ENCODE data around the gene MAGI3. TPM values are rescaled to one million over a fixed set of nuclear protein-coding genes. Genes with fewer than 3 reads are reported as not detected.

MAGI3 gene
- total and polyA plus RNA-seq, 7 donors: 11.4 to 22.5 (median 18.9) TPM

DNA sequence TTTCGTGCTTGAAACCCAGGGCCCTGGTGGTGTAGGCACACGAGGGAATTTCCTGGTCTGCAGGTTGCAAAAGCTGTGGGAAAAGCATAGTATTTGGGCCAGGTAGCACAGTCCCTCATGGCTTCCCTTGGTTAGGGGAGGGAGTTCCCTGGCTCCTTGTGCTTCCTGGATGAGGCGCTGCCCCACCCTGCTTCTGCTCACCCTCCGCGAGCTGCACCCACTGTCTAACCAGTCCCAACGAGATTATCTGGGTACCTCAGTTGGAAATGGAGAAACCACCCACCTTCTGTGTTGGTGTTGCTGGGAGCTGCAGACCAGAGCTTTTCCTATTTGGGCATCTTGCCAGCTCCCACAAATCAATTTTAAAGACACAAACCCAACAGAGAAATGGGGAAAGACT, 186.0 kb downstream of the MAGI3 start:
- 88 to 90% methylated on average over 6 of the region's 6 CpGs for WGBS, 2 donors
- Histone ChIP-seq H3K27me3 (no peaks in the 10 kb centered on the region), H3K9me3 (no peaks in the 10 kb centered on the region), H3K4me3 (no peak overlapping the region), H3K4me1 (peaks cover 0 to 4% (median 0%) of the 10 kb centered on the region in 4 donors), H3K36me3 (no peaks in the 10 kb centered on the region), H3K27ac (no peak overlapping the region)
- intact Hi-C loops (cut with DNase I): no loop called here
- no peak for TF ChIP-seq POLR2A (IDR thresholded peaks at IDR 0.05)
- no peak for TF ChIP-seq POLR2AphosphoS5 (IDR thresholded peaks at IDR 0.05)
- TF ChIP-seq EP300 (IDR thresholded peaks at IDR 0.05): no peak
- no peak for TF ChIP-seq CTCF (IDR thresholded peaks at IDR 0.05)
- DNase-seq: no peak

DNA sequence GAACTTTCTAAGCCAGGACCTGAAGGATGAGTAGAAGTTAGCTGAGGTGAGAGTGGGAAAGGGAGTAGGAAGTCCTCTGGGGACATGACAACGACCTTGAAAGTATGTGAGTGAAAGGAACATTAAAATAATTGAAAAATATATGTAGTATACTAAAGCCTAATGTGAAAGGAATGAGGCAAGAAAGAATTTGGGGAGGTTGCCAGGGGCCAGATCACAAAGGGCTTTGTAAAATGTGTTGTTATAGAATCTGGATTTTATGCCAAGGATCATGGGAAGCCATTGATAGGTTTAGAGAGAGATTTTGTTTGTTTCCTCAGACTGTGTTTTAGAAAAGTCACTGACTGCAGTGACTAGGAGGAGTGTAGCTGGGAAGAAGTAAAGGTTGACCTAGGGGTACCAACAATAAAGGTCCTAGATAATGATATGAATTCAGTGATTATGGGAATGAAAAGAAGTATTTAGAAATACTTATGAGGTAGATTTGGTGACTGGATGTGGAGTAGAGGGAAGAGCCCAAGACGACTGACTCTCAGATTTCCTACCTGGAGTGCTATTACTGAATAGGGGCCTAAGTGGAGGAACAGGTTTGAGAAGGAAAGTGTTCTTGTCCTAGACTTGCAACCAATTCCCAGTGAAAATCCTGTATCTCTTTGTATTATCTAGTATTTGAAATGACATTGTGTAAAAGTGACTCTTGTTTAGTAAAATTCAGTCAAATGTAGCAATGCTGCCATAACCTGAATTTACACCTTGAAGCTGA, 189.1 kb downstream of the MAGI3 start:
- intact Hi-C loops (cut with DNase I): no loop called here
- H3K9me3 ChIP-seq: no peaks in the 10 kb centered on the region
- H3K36me3 ChIP-seq: no peaks in the 10 kb centered on the region
- TF ChIP-seq POLR2AphosphoS5 (IDR thresholded peaks at IDR 0.05) (no peak), POLR2A (IDR thresholded peaks at IDR 0.05) (no peak), CTCF (IDR thresholded peaks at IDR 0.05) (no peak), EP300 (IDR thresholded peaks at IDR 0.05) (no peak)
- 80 to 86% methylated on average over 2 of the region's 2 CpGs for WGBS, 2 donors
- no peak for DNase-seq
- no peaks in the 10 kb centered on the region for H3K27me3 ChIP-seq
- peaks cover 0 to 4% (median 0%) of the 10 kb centered on the region in 4 donors for H3K4me1 ChIP-seq
- H3K27ac ChIP-seq: no peak overlapping the region
- H3K4me3 ChIP-seq: no peak overlapping the region

- DNase-seq: no peak
- H3K9me3 ChIP-seq: no peaks in the 10 kb centered on the region
- TF ChIP-seq POLR2A (IDR thresholded peaks at IDR 0.05) (no peak), EP300 (IDR thresholded peaks at IDR 0.05) (no peak), CTCF (IDR thresholded peaks at IDR 0.05) (no peak), POLR2AphosphoS5 (IDR thresholded peaks at IDR 0.05) (no peak)
- intact Hi-C loops (cut with DNase I): no loop called here
- no peak overlapping the region for H3K4me3 ChIP-seq
- no peaks in the 10 kb centered on the region for H3K27me3 ChIP-seq
- no peak overlapping the region for H3K27ac ChIP-seq
- no peaks in the 10 kb centered on the region for H3K36me3 ChIP-seq
- peaks cover 0 to 4% (median 0%) of the 10 kb centered on the region in 4 donors for H3K4me1 ChIP-seq
- 97 to 98% methylated on average over 1 of the region's 1 CpG for WGBS, 2 donors
These were observed 191.0 kb downstream of the MAGI3 start for GRCh38 chr1:113581323-113581722.

DNA sequence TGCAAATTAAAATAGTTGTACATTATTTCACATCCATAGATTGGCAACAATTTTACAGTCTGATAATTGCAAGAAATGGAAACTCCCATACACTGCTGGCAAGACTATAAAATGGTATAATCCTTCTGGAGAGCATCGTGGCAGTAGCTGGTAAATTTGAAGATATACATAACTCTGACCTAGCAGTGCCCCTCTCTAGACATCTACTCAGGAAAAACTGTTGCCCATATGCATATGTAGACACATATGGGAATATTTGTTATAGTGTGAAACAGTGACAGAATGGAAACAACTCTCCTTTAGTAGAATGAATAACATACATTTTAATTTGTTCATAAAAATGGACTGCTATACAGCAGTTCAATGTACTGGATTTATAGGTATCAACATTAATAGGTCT, 191.8 kb downstream of the MAGI3 start:
- WGBS, 2 donors: 84 to 99% methylated on average over 1 of the region's 1 CpG
- Histone ChIP-seq H3K27me3 (no peaks in the 10 kb centered on the region), H3K36me3 (no peaks in the 10 kb centered on the region), H3K9me3 (no peaks in the 10 kb centered on the region), H3K27ac (no peak overlapping the region), H3K4me1 (peaks cover 0 to 4% (median 0%) of the 10 kb centered on the region in 4 donors), H3K4me3 (no peak overlapping the region)
- intact Hi-C loops (cut with DNase I): no loop called here
- TF ChIP-seq EP300 (IDR thresholded peaks at IDR 0.05): no peak
- no peak for DNase-seq

DNA sequence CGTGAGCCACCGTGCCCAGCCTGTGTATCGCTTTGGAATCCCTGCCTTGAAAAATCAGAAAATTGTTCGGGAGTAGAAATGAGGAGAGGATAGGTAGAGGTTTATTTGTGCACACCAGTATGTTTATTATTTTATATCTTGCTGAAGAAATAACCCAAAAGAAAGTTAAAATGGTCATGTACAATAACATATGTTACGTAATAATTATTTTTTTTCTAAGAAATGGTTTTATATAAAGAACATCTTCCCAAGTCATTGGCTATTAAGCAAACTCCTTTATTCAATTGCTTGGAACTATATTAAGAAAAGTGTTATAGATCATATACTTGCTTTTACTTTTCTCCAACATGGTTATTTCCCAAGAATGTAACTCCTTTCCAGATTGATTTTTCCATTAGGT, 197.2 kb downstream of the MAGI3 start:
- intact Hi-C loops (cut with DNase I): no loop called here
- Histone ChIP-seq H3K27ac (no peak overlapping the region), H3K27me3 (no peaks in the 10 kb centered on the region), H3K4me3 (no peak overlapping the region), H3K36me3 (no peaks in the 10 kb centered on the region), H3K9me3 (no peaks in the 10 kb centered on the region), H3K4me1 (no peaks in the 10 kb centered on the region)
- TF ChIP-seq POLR2AphosphoS5 (IDR thresholded peaks at IDR 0.05): no peak
- no peak for TF ChIP-seq CTCF (IDR thresholded peaks at IDR 0.05)
- TF ChIP-seq EP300 (IDR thresholded peaks at IDR 0.05): no peak
- TF ChIP-seq POLR2A (IDR thresholded peaks at IDR 0.05): no peak
- WGBS, 2 donors: 76 to 78% methylated on average over 5 of the region's 5 CpGs
- no peak for DNase-seq
